ENCODE results near the gene PACS1.

DNA sequence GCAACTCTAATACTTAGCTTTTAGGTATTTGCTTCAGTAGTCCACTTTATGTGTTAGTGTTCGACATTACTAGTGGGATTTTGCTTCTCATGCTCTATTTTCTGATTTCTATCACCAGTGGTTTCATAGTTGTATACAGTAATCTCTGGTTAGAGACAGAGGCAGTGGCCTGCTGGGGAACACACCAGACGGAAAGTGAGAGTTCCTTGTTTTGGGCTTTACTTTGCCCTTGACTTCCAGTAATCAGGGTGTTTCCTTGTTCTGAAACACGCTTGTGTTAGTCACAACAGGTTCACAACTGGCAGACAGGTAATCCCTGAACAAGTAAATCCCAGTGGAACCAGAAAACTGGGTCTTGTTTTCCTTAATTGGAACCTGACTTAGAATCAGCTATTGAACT is 56.0 kb downstream of the PACS1 start:
- no peak for TF ChIP-seq CTCF (IDR thresholded peaks at IDR 0.05)
- TF ChIP-seq RCOR1 (IDR thresholded peaks at IDR 0.05; ENCODE audit: low read length) = no peak
- TF ChIP-seq POLR2AphosphoS5 (IDR thresholded peaks at IDR 0.05; ENCODE audit: low read depth, low read length) = no peak
- TF ChIP-seq RFX5 (IDR thresholded peaks at IDR 0.05; ENCODE audit: low read length) = no peak
- TF ChIP-seq, protein P1, sequence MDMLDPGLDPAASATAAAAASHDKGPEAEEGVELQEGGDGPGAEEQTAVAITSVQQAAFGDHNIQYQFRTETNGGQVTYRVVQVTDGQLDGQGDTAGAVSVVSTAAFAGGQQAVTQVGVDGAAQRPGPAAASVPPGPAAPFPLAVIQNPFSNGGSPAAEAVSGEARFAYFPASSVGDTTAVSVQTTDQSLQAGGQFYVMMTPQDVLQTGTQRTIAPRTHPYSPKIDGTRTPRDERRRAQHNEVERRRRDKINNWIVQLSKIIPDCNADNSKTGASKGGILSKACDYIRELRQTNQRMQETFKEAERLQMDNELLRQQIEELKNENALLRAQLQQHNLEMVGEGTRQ (IDR thresholded peaks at IDR 0.05; ENCODE audit: borderline replicate concordance, low read depth, low read length) = no peak

Measured in SK-N-SH (cell line).